Fibroblast of the aortic adventitia (primary cell): ENCODE results near the gene ADARB2. TPM values are rescaled to one million over a fixed set of nuclear protein-coding genes. Genes with fewer than 3 reads are reported as not detected.

Source experiments
- DNase-seq: peaks from one replicate; pipeline ENCODE4 v3.0.0-alpha.2; 2010; ENCODE audit warnings: low read depth
- H3K4me3 ChIP-seq: 2 replicates; pipeline ENCODE4 v1.5.1; 2011; ENCODE audit warnings: low read depth, mild to moderate bottlenecking, control low read depth, low read length, moderate library complexity
- CTCF ChIP-seq: IDR thresholded peaks from 2 replicates; pipeline ENCODE4 v1.5.1; 2011; ENCODE audit warnings: mild to moderate bottlenecking, low read length, control low read depth, inconsistent platforms; ENCODE audit not compliant: insufficient read depth
- total RNA-seq: library from RNA; depleted of rRNA; stranded (reverse); fragments of >200 nt; gene quantifications from 2 replicates; pipeline ENCODE4 v1.2.3, GENCODE V29; 2012; ENCODE audit warnings: low replicate concordance

ADARB2 gene
- total RNA-seq, 1 donor = not detected

GRCh38 chr10:1290071-1290471, 447.3 kb downstream of the ADARB2 start:
- H3K4me3 ChIP-seq = no peak overlapping the region
- TF ChIP-seq CTCF = no peak
- DNase-seq = no peak

- H3K4me3 ChIP-seq = no peak overlapping the region
- DNase-seq = no peak
- TF ChIP-seq CTCF = no peak
These were observed 447.7 kb downstream of the ADARB2 start for GRCh38 chr10:1289591-1289990.

GRCh38 chr10:1287971-1288401, 449.3 kb downstream of the ADARB2 start:
- DNase-seq = no peak
- H3K4me3 ChIP-seq = no peak overlapping the region
- no peak for TF ChIP-seq CTCF

GRCh38 chr10:1287487-1287886, 449.8 kb downstream of the ADARB2 start:
- no peak for DNase-seq
- TF ChIP-seq CTCF = no peak
- H3K4me3 ChIP-seq = no peak overlapping the region

DNA sequence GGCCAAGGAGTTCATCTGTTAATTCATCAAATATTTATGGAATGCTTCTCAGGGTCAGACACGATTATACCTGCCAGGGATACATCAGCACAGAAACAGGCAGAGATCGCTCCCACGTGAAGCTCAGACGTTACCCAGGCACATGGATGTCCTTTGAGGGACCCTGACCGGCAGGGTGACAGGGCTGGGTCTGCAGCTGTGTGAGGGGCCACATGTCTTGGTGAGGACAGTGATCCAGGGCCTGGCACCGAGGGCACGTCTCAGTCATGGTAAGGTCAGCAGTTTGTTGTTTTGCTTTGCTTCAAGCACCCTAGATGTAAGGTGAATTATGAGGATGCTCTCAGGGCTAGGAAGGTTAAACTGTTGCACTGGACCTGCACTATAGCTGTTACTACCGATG, 453.2 kb downstream of the ADARB2 start:
- TF ChIP-seq CTCF = no peak
- DNase-seq = no peak
- no peak overlapping the region for H3K4me3 ChIP-seq

DNA sequence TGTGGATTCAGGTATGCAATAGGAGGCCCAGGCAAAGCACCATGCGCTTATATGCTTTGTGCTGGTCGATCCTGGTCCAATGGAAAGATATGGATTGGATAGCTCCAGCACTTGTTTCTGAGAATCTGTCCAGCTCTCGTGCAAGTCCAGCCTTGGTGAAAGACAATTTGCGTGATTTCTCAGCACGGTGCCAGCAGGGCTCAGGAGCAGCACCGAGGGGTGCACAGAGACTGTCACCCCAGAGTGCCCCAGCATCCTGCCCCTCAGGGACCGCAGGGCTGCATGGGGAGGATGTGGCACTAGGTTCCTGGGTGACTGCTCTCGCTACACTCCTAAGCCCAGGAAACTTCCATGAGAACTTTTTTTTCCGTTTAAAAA, 455.9 kb downstream of the ADARB2 start:
- no peak overlapping the region for H3K4me3 ChIP-seq
- no peak for DNase-seq
- TF ChIP-seq CTCF = no peak
